Nephron (organoid): ENCODE results near the gene ZNF787.

Source experiments
- H3K27ac Mint-ChIP-seq, 3 experiments: 2 replicates each; pipeline ENCODE4 v1.8.0; 2020; ENCODE audit warnings: mixed read lengths in 3 of 3, mild to moderate bottlenecking in 2 of 3, moderate library complexity in 1 of 3
- H3K27me3 Mint-ChIP-seq: 2 replicates; pipeline ENCODE4 v1.8.0; 2021; ENCODE audit warnings: low read depth, mild to moderate bottlenecking, moderate library complexity, mixed read lengths
- H3K36me3 Mint-ChIP-seq: 2 replicates; pipeline ENCODE4 v1.8.0; 2020; ENCODE audit warnings: low read depth, mixed read lengths
- H3K4me1 Mint-ChIP-seq: 2 replicates; pipeline ENCODE4 v1.8.0; 2020; ENCODE audit warnings: mixed read lengths
- H3K4me3 Mint-ChIP-seq, 3 experiments: 2 replicates each; pipeline ENCODE4 v1.8.0; 2020; ENCODE audit warnings: mild to moderate bottlenecking in 3 of 3, mixed read lengths in 3 of 3, moderate library complexity in 2 of 3
- H3K9me3 Mint-ChIP-seq: 2 replicates; pipeline ENCODE4 v1.8.0; 2020; ENCODE audit warnings: mixed read lengths
- CTCF ChIP-seq, 3 experiments: fragments of 200-600 bp; sonication (generic); IDR thresholded peaks; one replicate each; pipeline ENCODE4 v1.5.0; 2021; ENCODE audit warnings: antibody characterized with exemption in 3 of 3; ENCODE audit not compliant: unreplicated experiment in 3 of 3

Gene ZNF787

GRCh38 chr19:56161534-56161933 lies 40.4 kb upstream of the ZNF787 start:
- no peak for TF ChIP-seq CTCF (IDR thresholded peaks at IDR 0.05; ENCODE audit: unreplicated experiment in 3 of 3)
- no peaks in the 10 kb centered on the region for H3K4me1 Mint-ChIP-seq
- H3K36me3 Mint-ChIP-seq: peaks cover 19% of the 10 kb centered on the region
- H3K4me3 Mint-ChIP-seq: no peak overlapping the region
- no peaks in the 10 kb centered on the region for H3K27me3 Mint-ChIP-seq
- H3K27ac Mint-ChIP-seq: no peak overlapping the region
- no peaks in the 10 kb centered on the region for H3K9me3 Mint-ChIP-seq

GRCh38 chr19:56159622-56160271 lies 38.7 kb upstream of the ZNF787 start:
- TF ChIP-seq CTCF (IDR thresholded peaks at IDR 0.05; ENCODE audit: unreplicated experiment in 3 of 3): no peak
- no peak overlapping the region for H3K4me3 Mint-ChIP-seq
- H3K4me1 Mint-ChIP-seq: no peaks in the 10 kb centered on the region
- peaks cover 29% of the 10 kb centered on the region for H3K36me3 Mint-ChIP-seq
- no peaks in the 10 kb centered on the region for H3K9me3 Mint-ChIP-seq
- H3K27ac Mint-ChIP-seq: no peak overlapping the region
- no peaks in the 10 kb centered on the region for H3K27me3 Mint-ChIP-seq

- no peaks in the 10 kb centered on the region for H3K4me1 Mint-ChIP-seq
- TF ChIP-seq CTCF (IDR thresholded peaks at IDR 0.05; ENCODE audit: unreplicated experiment in 3 of 3): no peak
- no peak overlapping the region for H3K27ac Mint-ChIP-seq
- H3K4me3 Mint-ChIP-seq: no peak overlapping the region
- H3K9me3 Mint-ChIP-seq: no peaks in the 10 kb centered on the region
- peaks cover 30% of the 10 kb centered on the region for H3K36me3 Mint-ChIP-seq
- H3K27me3 Mint-ChIP-seq: no peaks in the 10 kb centered on the region
Measured at GRCh38 chr19:56159009-56159559, 38.0 kb upstream of the ZNF787 start.

- peaks cover 8% of the 10 kb centered on the region for H3K4me1 Mint-ChIP-seq
- H3K27me3 Mint-ChIP-seq: no peaks in the 10 kb centered on the region
- H3K36me3 Mint-ChIP-seq: peaks cover 38% of the 10 kb centered on the region
- H3K4me3 Mint-ChIP-seq: no peak overlapping the region
- no peaks in the 10 kb centered on the region for H3K9me3 Mint-ChIP-seq
- H3K27ac Mint-ChIP-seq: no peak overlapping the region
- TF ChIP-seq CTCF (IDR thresholded peaks at IDR 0.05; ENCODE audit: unreplicated experiment in 3 of 3): no peak
Measured at GRCh38 chr19:56158170-56158757, 37.2 kb upstream of the ZNF787 start.

- Mint-ChIP-seq H3K36me3 (peaks cover 46% of the 10 kb centered on the region), H3K27me3 (no peaks in the 10 kb centered on the region), H3K4me3 (no peak overlapping the region), H3K9me3 (no peaks in the 10 kb centered on the region), H3K4me1 (peaks cover 18% of the 10 kb centered on the region), H3K27ac (no peak overlapping the region)
- no peak for TF ChIP-seq CTCF (IDR thresholded peaks at IDR 0.05; ENCODE audit: unreplicated experiment in 3 of 3)
Measured at GRCh38 chr19:56156768-56157167, 35.7 kb upstream of the ZNF787 start.
